ENCODE data around the gene EFCAB6.

Gene EFCAB6

DNA sequence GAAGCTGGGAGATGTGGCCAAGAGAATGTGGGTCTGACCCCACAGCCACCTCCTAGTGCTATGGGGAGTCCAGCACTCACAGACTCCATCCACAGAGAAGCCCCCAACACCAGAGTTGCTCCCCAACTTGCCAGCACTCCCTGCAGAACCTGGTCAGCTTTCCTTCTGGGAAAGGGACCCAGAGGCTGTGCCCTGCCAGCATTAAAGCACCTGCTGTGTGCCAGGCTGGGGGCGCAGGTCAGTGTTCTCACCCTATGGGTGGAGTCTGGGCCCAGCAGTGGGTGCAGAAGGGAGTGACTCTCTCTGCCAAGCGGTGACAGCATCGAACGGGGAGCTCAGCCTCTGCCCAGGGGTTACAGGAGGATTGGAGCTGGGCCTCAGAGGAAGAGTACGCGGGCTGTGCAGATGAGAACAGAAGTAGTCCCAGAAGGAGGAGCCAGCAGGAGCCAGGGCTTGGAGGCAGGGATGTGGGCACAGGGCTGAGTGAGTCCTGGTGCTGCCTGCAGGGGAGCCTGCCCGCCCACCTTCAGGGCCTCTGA is 285.9 kb downstream of the EFCAB6 start:
- Histone ChIP-seq H3K9ac (ENCODE audit: low read depth in 1 of 2, low read length in 2 of 2) (no peak overlapping the region), H3K9me3 (ENCODE audit: control insufficient read depth in 1 of 2, low read length in 2 of 2) (no peaks in the 10 kb centered on the region), H3K36me3 (ENCODE audit: control insufficient read depth in 1 of 2, insufficient read depth in 2 of 2, low read length in 2 of 2) (no peaks in the 10 kb centered on the region), H3K27ac (ENCODE audit: low read depth, low read length) (no peak overlapping the region), H3K27me3 (ENCODE audit: control insufficient read depth in 1 of 2, insufficient read depth in 2 of 2, low read length in 2 of 2) (no peaks in the 10 kb centered on the region), H3K4me3 (ENCODE audit: low read depth in 1 of 2, low read length in 2 of 2) (no peak overlapping the region), H3K4me1 (ENCODE audit: control insufficient read depth in 1 of 2, insufficient read depth in 2 of 2, low read length in 2 of 2) (no peaks in the 10 kb centered on the region)

DNA sequence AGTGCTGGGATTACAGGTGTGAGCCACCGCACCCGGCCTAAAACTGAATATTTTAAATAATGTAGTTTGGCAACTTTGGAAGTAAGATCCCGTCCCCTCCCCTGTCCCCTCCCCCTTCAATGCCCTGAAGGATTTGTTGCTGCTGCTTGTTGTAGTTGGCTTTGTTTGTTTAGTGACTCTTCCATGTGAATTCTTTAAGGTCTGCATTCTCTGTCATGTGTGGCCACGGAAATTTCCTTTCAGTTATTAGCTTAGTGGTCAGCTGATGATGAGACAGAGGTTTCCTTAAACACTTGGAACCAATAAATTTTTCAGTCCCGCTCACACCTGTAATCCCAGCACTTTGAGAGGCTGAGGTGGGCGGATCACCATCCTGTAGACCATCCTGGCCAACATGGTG is 290.4 kb downstream of the EFCAB6 start:
- Histone ChIP-seq H3K4me1 (ENCODE audit: control insufficient read depth in 1 of 2, insufficient read depth in 2 of 2, low read length in 2 of 2) (no peaks in the 10 kb centered on the region), H3K27ac (ENCODE audit: low read depth, low read length) (no peak overlapping the region), H3K36me3 (ENCODE audit: control insufficient read depth in 1 of 2, insufficient read depth in 2 of 2, low read length in 2 of 2) (no peaks in the 10 kb centered on the region), H3K4me3 (ENCODE audit: low read depth in 1 of 2, low read length in 2 of 2) (no peak overlapping the region), H3K9ac (ENCODE audit: low read depth in 1 of 2, low read length in 2 of 2) (no peak overlapping the region), H3K9me3 (ENCODE audit: control insufficient read depth in 1 of 2, low read length in 2 of 2) (no peaks in the 10 kb centered on the region), H3K27me3 (ENCODE audit: control insufficient read depth in 1 of 2, insufficient read depth in 2 of 2, low read length in 2 of 2) (no peaks in the 10 kb centered on the region)

DNA sequence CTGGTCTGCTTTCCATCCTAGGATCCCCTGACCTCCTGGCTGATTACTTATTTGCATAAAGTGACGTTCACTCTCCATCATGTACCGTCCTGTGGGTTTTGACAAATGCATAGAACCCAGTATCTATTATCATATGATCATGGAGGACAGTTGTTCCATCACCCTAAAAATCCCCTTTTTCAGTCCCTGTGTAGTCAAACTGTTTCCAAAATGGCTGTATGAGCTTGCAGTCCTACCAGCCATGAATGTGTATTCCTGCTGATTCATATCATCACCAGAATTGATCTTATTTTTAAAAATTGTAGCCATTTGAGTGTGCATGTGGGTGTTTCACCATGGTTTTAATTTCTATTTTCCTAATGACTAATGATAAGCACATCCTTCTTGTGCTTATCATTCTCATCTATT is 291.5 kb downstream of the EFCAB6 start:
- Histone ChIP-seq H3K9ac (ENCODE audit: low read depth in 1 of 2, low read length in 2 of 2) (no peak overlapping the region), H3K27me3 (ENCODE audit: control insufficient read depth in 1 of 2, insufficient read depth in 2 of 2, low read length in 2 of 2) (peaks cover 0 to 4% of the 10 kb centered on the region in 2 donors), H3K4me3 (ENCODE audit: low read depth in 1 of 2, low read length in 2 of 2) (no peak overlapping the region), H3K36me3 (ENCODE audit: control insufficient read depth in 1 of 2, insufficient read depth in 2 of 2, low read length in 2 of 2) (no peaks in the 10 kb centered on the region), H3K4me1 (ENCODE audit: control insufficient read depth in 1 of 2, insufficient read depth in 2 of 2, low read length in 2 of 2) (no peaks in the 10 kb centered on the region), H3K9me3 (ENCODE audit: control insufficient read depth in 1 of 2, low read length in 2 of 2) (no peaks in the 10 kb centered on the region), H3K27ac (ENCODE audit: low read depth, low read length) (no peak overlapping the region)

DNA sequence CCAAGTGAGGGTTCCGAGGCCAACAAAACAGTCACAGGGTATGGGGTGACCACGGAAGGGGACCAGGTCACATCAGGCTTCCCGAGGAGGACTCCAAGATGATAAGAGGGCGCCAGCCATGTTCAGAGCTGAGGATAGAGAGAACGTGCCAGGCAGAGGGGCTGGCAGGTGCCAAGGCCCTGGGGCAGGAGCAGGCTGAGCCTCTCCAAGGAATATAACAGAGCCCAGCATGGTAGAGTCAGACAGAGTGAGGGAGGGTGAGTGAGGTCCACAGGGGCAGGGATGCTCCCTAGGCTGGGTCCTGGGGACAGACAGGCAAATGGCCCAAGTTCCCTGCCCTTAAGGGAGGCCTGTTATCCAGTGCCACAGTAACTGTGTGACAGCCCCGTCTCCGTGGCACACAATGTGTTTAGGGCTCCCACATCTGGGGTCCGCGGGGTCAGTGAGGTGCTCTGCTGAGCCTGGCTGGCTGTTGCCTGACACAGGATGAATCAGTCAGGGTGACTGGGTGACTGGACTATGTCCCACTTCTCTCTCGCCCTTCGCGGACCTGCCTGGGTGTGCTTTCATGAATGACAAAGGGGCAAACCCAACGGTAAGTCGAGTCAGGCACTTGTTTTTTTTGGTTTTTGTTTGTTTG is 295.0 kb downstream of the EFCAB6 start:
- no peaks in the 10 kb centered on the region for H3K9me3 ChIP-seq (ENCODE audit: control insufficient read depth in 1 of 2, low read length in 2 of 2)
- no peak overlapping the region for H3K27ac ChIP-seq (ENCODE audit: low read depth, low read length)
- H3K4me1 ChIP-seq (ENCODE audit: control insufficient read depth in 1 of 2, insufficient read depth in 2 of 2, low read length in 2 of 2): no peaks in the 10 kb centered on the region
- H3K27me3 ChIP-seq (ENCODE audit: control insufficient read depth in 1 of 2, insufficient read depth in 2 of 2, low read length in 2 of 2): peaks cover 0 to 4% of the 10 kb centered on the region in 2 donors
- H3K4me3 ChIP-seq (ENCODE audit: low read depth in 1 of 2, low read length in 2 of 2): no peak overlapping the region
- no peaks in the 10 kb centered on the region for H3K36me3 ChIP-seq (ENCODE audit: control insufficient read depth in 1 of 2, insufficient read depth in 2 of 2, low read length in 2 of 2)
- no peak overlapping the region for H3K9ac ChIP-seq (ENCODE audit: low read depth in 1 of 2, low read length in 2 of 2)

DNA sequence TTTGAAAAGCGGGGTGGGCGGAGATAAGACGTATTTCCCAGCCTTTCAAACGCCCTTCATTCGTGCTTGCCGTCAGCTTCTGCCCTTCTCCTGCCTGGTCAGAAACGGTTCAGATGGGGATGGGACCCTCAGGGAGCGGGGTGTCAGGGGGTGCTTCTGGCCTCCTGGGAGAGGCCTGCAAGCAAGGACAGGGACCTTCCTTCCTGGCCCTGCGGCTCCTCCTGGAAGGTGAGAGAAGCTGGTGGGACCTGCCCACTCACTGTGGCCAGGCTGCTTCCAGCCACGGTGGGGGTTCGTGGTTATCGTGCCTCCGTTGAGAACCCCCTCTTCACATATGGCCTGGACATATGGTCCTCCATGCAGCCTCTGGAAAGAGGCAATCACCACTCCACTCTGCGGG is 295.7 kb downstream of the EFCAB6 start:
- Histone ChIP-seq H3K4me1 (ENCODE audit: control insufficient read depth in 1 of 2, insufficient read depth in 2 of 2, low read length in 2 of 2) (no peaks in the 10 kb centered on the region), H3K4me3 (ENCODE audit: low read depth in 1 of 2, low read length in 2 of 2) (no peak overlapping the region), H3K27ac (ENCODE audit: low read depth, low read length) (no peak overlapping the region), H3K9me3 (ENCODE audit: control insufficient read depth in 1 of 2, low read length in 2 of 2) (no peaks in the 10 kb centered on the region), H3K9ac (ENCODE audit: low read depth in 1 of 2, low read length in 2 of 2) (no peak overlapping the region), H3K36me3 (ENCODE audit: control insufficient read depth in 1 of 2, insufficient read depth in 2 of 2, low read length in 2 of 2) (no peaks in the 10 kb centered on the region), H3K27me3 (ENCODE audit: control insufficient read depth in 1 of 2, insufficient read depth in 2 of 2, low read length in 2 of 2) (peaks cover 0 to 4% of the 10 kb centered on the region in 2 donors)

DNA sequence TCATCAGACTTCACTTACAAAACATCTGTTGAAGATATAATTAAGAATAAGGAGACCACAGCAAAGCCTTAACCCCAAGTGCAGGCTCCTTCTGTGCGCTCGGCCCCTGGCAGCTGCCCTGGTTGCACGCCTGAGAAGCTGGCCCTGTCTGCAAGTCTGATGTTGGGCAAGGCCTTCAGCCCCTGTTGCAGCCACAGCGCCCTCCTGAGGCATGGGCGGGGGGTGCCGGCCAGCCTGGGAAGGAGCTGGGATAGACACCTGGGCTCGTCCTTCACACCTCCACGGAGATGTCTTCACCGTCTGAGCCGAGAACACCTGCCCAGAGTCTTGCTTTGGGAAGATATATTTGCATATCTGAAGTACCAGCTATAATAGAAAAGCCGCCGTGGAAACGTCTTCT is 296.2 kb downstream of the EFCAB6 start:
- no peaks in the 10 kb centered on the region for H3K9me3 ChIP-seq (ENCODE audit: control insufficient read depth in 1 of 2, low read length in 2 of 2)
- no peak overlapping the region for H3K27ac ChIP-seq (ENCODE audit: low read depth, low read length)
- H3K36me3 ChIP-seq (ENCODE audit: control insufficient read depth in 1 of 2, insufficient read depth in 2 of 2, low read length in 2 of 2): no peaks in the 10 kb centered on the region
- H3K27me3 ChIP-seq (ENCODE audit: control insufficient read depth in 1 of 2, insufficient read depth in 2 of 2, low read length in 2 of 2): peaks cover 0 to 4% of the 10 kb centered on the region in 2 donors
- H3K4me1 ChIP-seq (ENCODE audit: control insufficient read depth in 1 of 2, insufficient read depth in 2 of 2, low read length in 2 of 2): no peaks in the 10 kb centered on the region
- H3K9ac ChIP-seq (ENCODE audit: low read depth in 1 of 2, low read length in 2 of 2): no peak overlapping the region
- H3K4me3 ChIP-seq (ENCODE audit: low read depth in 1 of 2, low read length in 2 of 2): no peak overlapping the region

DNA sequence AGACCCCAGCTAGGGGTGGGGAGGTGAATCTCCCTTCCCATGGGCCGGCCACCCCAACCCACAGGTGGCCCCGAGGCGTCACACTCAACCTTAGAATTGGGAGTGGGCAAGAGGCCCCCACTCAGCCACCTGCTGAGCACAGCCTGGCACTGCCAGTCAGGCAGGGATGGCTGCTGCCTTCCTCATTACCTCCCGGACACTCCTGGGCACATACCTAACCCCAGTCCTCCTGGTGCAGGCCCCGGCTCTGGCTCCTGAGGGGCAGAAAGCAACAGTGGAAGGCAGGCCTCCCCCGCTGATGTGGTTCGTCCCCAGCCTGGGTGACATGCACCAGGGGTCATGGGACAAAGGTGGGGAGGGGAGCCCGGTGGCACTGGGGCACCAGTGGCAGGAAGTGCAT is 296.7 kb downstream of the EFCAB6 start:
- Histone ChIP-seq H3K4me1 (ENCODE audit: control insufficient read depth in 1 of 2, insufficient read depth in 2 of 2, low read length in 2 of 2) (no peaks in the 10 kb centered on the region), H3K4me3 (ENCODE audit: low read depth in 1 of 2, low read length in 2 of 2) (no peak overlapping the region), H3K27ac (ENCODE audit: low read depth, low read length) (no peak overlapping the region), H3K36me3 (ENCODE audit: control insufficient read depth in 1 of 2, insufficient read depth in 2 of 2, low read length in 2 of 2) (no peaks in the 10 kb centered on the region), H3K27me3 (ENCODE audit: control insufficient read depth in 1 of 2, insufficient read depth in 2 of 2, low read length in 2 of 2) (peaks cover 0 to 4% of the 10 kb centered on the region in 2 donors), H3K9ac (ENCODE audit: low read depth in 1 of 2, low read length in 2 of 2) (no peak overlapping the region), H3K9me3 (ENCODE audit: control insufficient read depth in 1 of 2, low read length in 2 of 2) (no peaks in the 10 kb centered on the region)

DNA sequence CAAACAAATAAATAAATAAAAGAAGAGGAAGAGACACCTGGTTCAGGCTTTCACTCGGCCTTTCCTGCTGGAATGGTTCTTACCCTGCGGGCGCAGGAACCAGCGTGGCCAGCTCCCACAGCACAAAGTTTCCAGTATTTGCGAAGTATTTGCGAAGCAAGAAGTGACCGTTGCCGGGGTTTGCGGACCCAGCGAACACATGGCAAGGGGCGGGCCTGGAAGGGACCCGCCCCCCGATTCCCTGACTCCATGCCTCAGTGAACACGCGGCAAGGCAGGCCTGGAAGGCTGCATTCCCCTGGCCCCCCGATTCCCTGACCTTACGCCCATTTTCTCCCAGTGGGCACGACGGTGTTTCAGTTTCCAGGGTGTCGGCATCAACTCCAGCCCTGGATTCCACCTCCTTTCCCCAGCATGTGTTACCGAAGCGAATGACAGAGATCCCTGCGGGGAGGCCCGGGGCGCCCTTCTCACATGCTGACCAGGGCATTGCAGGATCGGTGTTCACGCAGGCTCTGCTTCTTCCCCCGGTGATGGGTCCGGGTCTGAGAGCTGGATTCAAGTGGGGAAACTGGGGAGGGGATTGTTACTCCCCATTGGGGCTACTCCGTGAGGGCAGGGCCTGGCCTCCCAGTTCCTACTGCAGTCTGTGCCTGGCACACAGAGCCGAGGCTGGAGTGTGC is 297.5 kb downstream of the EFCAB6 start:
- Histone ChIP-seq H3K27ac (ENCODE audit: low read depth, low read length) (no peak overlapping the region), H3K9ac (ENCODE audit: low read depth in 1 of 2, low read length in 2 of 2) (no peak overlapping the region), H3K36me3 (ENCODE audit: control insufficient read depth in 1 of 2, insufficient read depth in 2 of 2, low read length in 2 of 2) (no peaks in the 10 kb centered on the region), H3K9me3 (ENCODE audit: control insufficient read depth in 1 of 2, low read length in 2 of 2) (no peaks in the 10 kb centered on the region), H3K4me1 (ENCODE audit: control insufficient read depth in 1 of 2, insufficient read depth in 2 of 2, low read length in 2 of 2) (no peaks in the 10 kb centered on the region), H3K4me3 (ENCODE audit: low read depth in 1 of 2, low read length in 2 of 2) (no peak overlapping the region), H3K27me3 (ENCODE audit: control insufficient read depth in 1 of 2, insufficient read depth in 2 of 2, low read length in 2 of 2) (peaks cover 0 to 4% of the 10 kb centered on the region in 2 donors)

DNA sequence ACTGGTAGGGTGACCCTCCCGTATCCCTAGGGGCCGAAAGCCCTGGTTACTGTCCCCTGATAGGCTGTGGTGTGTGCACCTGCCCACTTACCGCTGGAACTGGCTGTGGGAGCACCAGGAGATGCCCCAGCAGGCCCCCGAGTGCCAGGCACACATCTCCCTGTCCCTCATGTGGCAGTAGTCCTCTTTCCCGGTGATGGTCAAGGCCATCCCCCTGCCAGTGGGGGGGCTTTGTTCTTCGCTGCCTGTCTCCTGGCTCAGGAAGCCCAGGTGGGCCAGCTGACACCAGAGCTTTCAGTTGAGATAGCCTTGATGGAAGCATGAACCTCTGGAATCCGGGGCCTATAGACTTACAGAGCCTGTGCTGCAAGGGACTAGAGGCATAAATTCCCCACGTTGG is 299.8 kb downstream of the EFCAB6 start:
- Histone ChIP-seq H3K27ac (ENCODE audit: low read depth, low read length) (no peak overlapping the region), H3K27me3 (ENCODE audit: control insufficient read depth in 1 of 2, insufficient read depth in 2 of 2, low read length in 2 of 2) (peaks cover 0 to 4% of the 10 kb centered on the region in 2 donors), H3K9ac (ENCODE audit: low read depth in 1 of 2, low read length in 2 of 2) (no peak overlapping the region), H3K36me3 (ENCODE audit: control insufficient read depth in 1 of 2, insufficient read depth in 2 of 2, low read length in 2 of 2) (no peaks in the 10 kb centered on the region), H3K4me1 (ENCODE audit: control insufficient read depth in 1 of 2, insufficient read depth in 2 of 2, low read length in 2 of 2) (no peaks in the 10 kb centered on the region), H3K9me3 (ENCODE audit: control insufficient read depth in 1 of 2, low read length in 2 of 2) (no peaks in the 10 kb centered on the region), H3K4me3 (ENCODE audit: low read depth in 1 of 2, low read length in 2 of 2) (no peak overlapping the region)

DNA sequence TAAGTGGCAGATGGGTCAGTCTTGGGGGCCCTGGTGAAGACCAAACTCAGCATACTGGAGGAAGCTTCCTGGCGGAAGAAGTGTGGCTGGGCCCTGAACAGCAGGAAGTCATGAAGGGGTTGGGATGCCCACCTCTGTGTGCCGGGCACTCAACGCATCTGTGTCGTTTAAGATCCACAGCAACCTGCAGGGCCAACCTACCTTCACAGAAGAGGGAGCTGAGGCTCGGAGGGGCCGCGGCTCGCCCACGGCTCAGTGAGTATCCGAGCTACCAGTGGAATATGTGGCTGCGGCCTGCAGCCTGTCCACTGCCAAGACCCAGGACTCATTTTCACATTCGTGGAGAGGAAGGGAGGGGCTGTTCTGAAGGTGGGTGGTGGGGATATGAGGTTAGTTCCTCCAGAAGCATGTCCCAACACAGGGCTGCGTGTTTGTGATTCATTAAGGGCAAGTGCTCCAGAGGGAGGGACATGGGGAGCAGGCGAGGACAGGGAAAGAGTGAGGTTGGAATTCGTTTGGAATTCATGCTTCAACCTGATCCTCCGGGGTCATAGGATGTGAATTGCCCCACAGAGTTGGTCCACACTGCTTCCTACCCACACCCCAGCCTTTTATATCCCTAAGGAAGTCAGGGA is 300.7 kb downstream of the EFCAB6 start:
- peaks cover 0 to 3% of the 10 kb centered on the region in 2 donors for H3K27me3 ChIP-seq (ENCODE audit: control insufficient read depth in 1 of 2, insufficient read depth in 2 of 2, low read length in 2 of 2)
- H3K4me1 ChIP-seq (ENCODE audit: control insufficient read depth in 1 of 2, insufficient read depth in 2 of 2, low read length in 2 of 2): no peaks in the 10 kb centered on the region
- H3K36me3 ChIP-seq (ENCODE audit: control insufficient read depth in 1 of 2, insufficient read depth in 2 of 2, low read length in 2 of 2): no peaks in the 10 kb centered on the region
- no peak overlapping the region for H3K4me3 ChIP-seq (ENCODE audit: low read depth in 1 of 2, low read length in 2 of 2)
- no peaks in the 10 kb centered on the region for H3K9me3 ChIP-seq (ENCODE audit: control insufficient read depth in 1 of 2, low read length in 2 of 2)
- no peak overlapping the region for H3K27ac ChIP-seq (ENCODE audit: low read depth, low read length)
- H3K9ac ChIP-seq (ENCODE audit: low read depth in 1 of 2, low read length in 2 of 2): no peak overlapping the region
